ENCODE measurements around the gene CPVL.

DNA sequence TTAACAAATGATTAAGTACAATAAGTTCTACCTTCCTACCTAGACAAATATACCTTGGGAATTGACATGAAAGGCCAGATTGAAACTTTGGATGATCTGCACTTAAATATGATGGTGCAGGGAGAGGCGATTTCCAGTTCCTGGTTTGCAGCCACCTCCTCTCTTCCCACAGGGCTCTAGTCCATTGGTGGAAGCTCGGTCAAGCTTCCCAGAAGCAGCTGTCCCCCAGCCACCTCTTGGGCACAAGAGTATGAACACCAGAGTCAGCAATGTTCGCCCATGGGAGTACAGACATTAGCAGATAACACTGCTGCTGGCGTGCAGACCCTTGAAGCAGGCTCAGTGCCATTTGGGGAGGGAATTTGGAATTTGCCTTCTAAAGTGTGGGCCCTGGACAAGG, 1.5 kb upstream of the CPVL start:
- TF ChIP-seq, protein P1, sequence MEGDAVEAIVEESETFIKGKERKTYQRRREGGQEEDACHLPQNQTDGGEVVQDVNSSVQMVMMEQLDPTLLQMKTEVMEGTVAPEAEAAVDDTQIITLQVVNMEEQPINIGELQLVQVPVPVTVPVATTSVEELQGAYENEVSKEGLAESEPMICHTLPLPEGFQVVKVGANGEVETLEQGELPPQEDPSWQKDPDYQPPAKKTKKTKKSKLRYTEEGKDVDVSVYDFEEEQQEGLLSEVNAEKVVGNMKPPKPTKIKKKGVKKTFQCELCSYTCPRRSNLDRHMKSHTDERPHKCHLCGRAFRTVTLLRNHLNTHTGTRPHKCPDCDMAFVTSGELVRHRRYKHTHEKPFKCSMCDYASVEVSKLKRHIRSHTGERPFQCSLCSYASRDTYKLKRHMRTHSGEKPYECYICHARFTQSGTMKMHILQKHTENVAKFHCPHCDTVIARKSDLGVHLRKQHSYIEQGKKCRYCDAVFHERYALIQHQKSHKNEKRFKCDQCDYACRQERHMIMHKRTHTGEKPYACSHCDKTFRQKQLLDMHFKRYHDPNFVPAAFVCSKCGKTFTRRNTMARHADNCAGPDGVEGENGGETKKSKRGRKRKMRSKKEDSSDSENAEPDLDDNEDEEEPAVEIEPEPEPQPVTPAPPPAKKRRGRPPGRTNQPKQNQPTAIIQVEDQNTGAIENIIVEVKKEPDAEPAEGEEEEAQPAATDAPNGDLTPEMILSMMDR (conservative IDR thresholded peaks at IDR 0.05; ENCODE audit: low read depth, low read length): no peak
- TF ChIP-seq EZH2 (IDR thresholded peaks at IDR 0.05; ENCODE audit: borderline replicate concordance, low read depth, low read length, poor library complexity, severe bottlenecking): no peak
